Urothelium cell line (cell line): ENCODE results near the gene LRRC25.

Experiments
- DNase-seq: peaks from one replicate; pipeline ENCODE4 v3.0.0; 2011; ENCODE audit warnings: low spot score, mixed read lengths
- FAIRE-seq: peaks from 2 replicates; lab custom pipeline; 2011; peaks lifted over from hg19 to GRCh38; lab: Jason Lieb, UNC

LRRC25 gene

DNA sequence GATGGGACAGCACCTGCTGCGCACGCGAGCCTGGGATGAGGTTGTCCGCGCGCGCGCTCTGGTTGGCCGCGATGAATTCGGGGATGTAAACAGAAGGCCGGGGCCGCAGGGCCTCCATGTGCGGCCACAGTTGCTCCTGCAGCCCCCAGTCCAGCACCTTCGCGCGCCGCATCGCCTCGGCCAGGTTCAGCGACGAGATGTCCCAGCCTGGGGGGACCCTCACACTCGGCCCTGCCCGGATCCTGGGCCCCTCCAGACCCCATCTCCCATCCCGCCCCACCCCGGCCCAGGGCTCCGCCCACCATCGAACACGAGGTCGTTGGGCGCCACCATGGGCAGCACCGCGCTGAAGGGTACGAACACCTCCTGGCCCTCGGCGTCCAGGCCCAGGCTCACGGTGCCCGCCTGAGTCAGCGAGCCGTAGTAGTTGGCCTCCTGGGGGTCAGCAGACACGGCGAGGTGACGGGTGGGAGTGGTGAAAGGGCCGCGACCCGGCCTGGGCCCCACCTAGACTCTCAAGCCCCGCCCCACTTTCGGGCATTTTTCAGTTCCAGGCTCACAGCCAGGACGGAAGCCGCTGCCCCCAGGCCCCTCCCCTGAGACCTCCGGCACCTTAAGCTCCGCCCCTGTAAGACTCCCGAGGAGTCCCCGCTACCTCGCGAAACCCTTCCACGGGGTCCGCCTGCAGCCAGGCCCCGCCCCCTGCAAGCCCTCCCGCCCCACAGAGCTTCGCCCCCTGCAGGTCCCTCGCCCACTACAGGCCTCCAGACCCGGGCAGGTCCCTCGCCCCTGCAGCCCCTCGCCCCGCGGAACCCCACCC lies 39.5 kb upstream of the LRRC25 start:
- FAIRE-seq: no peak
- DNase-seq: no peak

GRCh38 chr19:18435842-18436670 lies 38.6 kb upstream of the LRRC25 start:
- DNase-seq (no peak), FAIRE-seq (no peak)

DNA sequence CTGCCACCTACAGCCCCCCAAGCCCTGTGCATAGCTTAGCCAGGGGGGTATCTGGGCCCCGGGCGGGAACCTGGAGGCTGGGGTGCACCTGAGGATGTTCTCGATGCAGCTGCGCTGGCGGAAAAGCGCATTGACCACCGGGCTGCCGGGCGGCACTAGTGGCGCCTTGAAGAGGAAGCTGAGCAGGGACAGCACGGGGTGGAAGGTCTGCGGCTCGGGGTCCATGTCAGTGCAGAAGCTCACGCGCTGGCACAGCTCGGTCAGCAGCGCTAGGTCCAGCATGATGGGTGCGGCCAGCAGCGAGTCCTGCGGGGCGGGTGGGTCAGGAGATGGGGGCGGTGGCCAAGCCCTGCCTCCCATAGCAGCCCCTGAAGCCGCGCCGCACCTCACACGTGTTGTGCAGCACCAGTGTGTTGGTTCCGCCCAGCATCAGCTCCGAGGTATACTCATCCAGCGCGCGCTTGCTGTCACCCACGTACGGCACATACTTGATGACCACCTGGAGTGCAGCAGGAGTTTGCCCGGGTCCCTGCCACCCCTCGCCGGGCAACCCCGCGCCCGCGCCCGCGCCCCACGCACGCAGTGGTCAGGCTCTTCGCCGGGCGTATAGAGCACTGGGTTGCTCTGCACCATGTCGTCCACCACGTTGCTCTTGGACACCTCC lies 37.9 kb upstream of the LRRC25 start:
- FAIRE-seq: no peak
- no peak for DNase-seq

DNA sequence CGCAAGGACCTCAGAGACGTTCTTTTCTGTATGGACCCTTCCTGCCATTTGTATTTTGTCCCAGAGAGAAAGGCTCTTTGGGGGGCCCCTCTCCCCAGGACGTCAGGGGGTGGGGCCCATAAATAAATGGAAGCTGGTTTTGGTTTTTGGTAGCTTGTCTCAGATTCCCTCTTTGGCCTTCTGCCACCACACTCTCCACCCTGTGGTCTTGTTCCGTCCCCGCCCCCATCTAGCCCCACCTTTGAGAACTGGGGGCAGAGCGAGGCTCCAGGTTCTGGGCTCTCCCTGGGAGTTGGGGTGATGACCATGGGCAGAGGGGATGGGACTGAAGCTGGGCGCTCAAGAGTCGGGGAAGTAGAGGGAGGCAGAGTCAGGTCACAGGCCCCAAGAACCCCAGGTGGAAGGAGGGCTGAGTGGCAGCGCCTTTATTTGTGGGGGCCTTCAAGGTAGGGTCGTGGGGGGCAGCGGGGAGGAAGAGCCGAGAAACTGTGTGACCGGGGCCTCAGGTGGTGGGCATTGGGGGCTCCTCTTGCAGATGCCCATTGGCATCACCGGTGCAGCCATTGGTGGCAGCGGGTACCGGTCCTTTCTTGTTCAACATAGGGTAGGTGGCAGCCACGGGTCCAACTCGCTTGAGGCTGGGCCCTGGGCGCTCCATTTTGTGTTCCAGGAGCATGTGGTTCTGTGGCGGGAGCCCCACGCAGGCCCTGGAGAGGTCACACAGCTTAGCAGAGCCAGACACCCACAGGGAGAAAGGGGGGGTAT lies 37.2 kb upstream of the LRRC25 start:
- no peak for FAIRE-seq
- DNase-seq: no peak

GRCh38 chr19:18433735-18434398 lies 36.4 kb upstream of the LRRC25 start:
- no peak for DNase-seq
- no peak for FAIRE-seq

- FAIRE-seq: no peak
Observed at GRCh38 chr19:18433015-18433691, 35.7 kb upstream of the LRRC25 start.

DNA sequence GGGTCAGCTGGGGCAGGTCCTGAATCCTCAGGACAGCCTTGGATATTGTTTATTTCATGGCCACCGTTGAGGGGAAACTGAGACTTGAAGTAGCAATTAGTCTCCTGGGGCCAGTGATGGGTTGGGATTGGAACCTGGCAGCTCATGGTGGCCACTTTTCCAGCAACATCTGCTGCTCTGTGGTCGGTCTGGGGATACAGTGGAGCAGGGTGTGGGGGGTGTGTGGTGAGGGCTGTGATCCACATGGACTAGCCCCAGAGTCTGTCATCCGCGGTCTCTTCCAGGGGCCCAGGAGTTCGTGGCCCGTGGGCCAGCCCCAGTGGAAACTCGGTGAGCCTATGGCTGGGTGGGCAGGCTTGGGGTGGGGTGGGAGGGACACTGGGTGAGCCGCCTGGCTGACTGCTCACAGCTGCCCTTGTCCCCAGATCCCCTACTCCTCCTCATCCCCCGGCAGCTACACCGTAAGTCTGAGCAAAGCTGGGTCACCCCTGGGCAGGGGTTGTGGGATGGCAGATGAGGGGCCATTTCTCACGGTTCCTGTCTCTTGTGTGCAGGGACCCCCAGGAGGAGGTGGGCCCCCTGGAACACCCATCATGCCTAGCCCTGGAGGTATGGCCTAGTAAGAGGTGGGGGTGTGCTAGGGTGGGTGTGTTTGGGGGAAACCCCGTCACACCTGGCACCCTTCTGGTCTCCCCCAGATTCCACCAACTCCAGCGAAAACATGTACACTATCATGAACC lies 35.0 kb upstream of the LRRC25 start:
- FAIRE-seq: no peak

More at GRCh38 chr19:18433015-18433691, 35.7 kb upstream of the LRRC25 start:
- no peak for DNase-seq

GRCh38 chr19:18431351-18432197 lies 34.2 kb upstream of the LRRC25 start:
- no peak for FAIRE-seq

More for the DNA sequence above, 35.0 kb upstream of the LRRC25 start:
- no peak for DNase-seq

GRCh38 chr19:18430417-18431144 lies 33.2 kb upstream of the LRRC25 start:
- no peak for FAIRE-seq
- no peak for DNase-seq

More at GRCh38 chr19:18431351-18432197, 34.2 kb upstream of the LRRC25 start:
- no peak for DNase-seq

- DNase-seq (no peak), FAIRE-seq (no peak)
Observed at GRCh38 chr19:18429717-18430416, 32.4 kb upstream of the LRRC25 start.

DNA sequence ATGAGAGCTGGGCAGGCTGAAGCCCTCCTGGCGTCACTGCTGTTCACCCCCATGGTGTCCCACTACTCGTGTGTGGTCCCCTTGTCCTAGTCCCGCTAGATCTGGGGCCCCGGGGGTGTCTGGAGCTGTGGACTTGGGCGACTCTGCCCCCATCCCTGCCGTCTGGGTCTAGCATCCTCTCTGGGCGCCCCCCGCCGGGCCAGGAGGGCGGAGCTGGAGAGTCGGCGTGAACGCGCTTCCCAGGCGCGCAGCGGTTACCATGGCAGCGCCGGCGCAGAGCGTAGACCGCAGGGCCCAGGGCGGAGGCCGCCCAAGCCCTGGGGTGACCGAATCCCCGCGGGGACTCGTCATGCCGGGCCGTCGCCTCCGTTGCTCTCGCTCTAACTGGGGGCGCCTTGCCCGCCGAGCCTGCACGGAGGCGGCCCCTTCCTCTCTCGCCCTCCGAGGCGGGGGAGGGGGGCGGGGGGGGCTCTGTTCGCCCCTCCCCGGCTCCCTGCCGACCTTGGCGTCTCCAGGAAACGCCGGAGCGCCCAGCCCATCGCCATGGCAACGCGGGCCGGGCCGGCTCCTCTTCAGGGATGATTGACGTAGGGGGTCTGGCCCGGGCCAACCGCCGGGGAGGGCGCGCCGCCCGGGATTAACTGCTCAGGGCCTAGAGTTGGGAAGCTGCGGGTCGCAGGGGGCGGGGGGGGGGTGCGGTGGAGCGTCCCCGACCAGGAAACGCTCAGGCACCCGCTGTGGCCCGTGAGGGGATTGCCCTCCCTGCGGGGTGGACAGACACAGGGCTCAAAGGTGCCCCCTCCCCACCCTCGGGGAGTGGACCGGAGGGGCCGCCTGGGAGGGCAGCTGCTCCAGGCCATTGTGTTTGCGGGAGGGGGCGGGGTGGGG lies 31.6 kb upstream of the LRRC25 start:
- no peak for FAIRE-seq
- DNase-seq: no peak

- DNase-seq (no peak), FAIRE-seq (no peak)
Observed at GRCh38 chr19:18428173-18428786, 30.9 kb upstream of the LRRC25 start.

- no peak for DNase-seq
Observed at GRCh38 chr19:18427743-18428113, 30.3 kb upstream of the LRRC25 start.

GRCh38 chr19:18427080-18427742 lies 29.8 kb upstream of the LRRC25 start:
- FAIRE-seq: no peak
- no peak for DNase-seq

More at GRCh38 chr19:18427743-18428113, 30.3 kb upstream of the LRRC25 start:
- FAIRE-seq: no peak

DNA sequence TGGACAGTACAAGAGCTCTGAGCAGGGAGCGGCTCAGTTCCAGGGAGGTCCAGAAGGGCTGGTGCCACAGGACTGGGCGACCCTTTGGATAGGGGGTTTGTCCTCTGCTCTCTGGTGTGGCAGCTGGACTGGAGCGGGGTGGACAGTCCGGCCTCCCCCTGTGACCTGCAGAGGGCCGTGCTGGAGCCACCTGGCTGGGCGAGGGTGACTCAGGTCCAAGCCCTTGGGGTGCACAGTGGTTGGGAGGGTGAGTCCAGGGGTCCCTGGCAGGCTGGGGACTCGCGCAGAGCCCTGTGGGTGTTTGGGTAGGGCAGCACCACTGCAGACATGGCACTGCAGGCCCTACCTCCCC lies 29.0 kb upstream of the LRRC25 start:
- DNase-seq (no peak), FAIRE-seq (no peak)
